Subcutaneous abdominal adipose tissue (tissue), 5 donors: ENCODE data around the gene CHIC2.
"Not testable (repeated sequence)": the region's sequence is repeated elsewhere in the genome, so short reads cannot be mapped to it uniquely, and the experiment has no call there.

Experiments used
- H3K27ac ChIP-seq: one replicate; pipeline ENCODE4 v1.7.0; 2013; ENCODE audit warnings: low read depth, mild to moderate bottlenecking, inconsistent platforms, low read length, moderate library complexity
- H3K27me3 ChIP-seq, 5 donors: one replicate each; pipeline ENCODE4 v1.7.0; 2013; ENCODE audit warnings: low read length in 5 of 5, inconsistent platforms in 1 of 5; ENCODE audit not compliant: control insufficient read depth in 5 of 5, insufficient read depth in 4 of 5
- H3K36me3 ChIP-seq, 5 donors: one replicate each; pipeline ENCODE4 v1.7.0; 2013; ENCODE audit warnings: low read length in 5 of 5; ENCODE audit not compliant: control insufficient read depth in 5 of 5, insufficient read depth in 5 of 5
- H3K4me1 ChIP-seq, 5 donors: one replicate each; pipeline ENCODE4 v1.7.0; 2013; ENCODE audit warnings: low read length in 5 of 5, mild to moderate bottlenecking in 3 of 5, moderate library complexity in 1 of 5; ENCODE audit not compliant: control insufficient read depth in 5 of 5, insufficient read depth in 5 of 5
- H3K4me3 ChIP-seq, 5 donors: one replicate each; pipeline ENCODE4 v1.7.0; 2013; ENCODE audit warnings: low read length in 5 of 5, low read depth in 1 of 5
- H3K9ac ChIP-seq, 5 donors: one replicate each; pipeline ENCODE4 v1.7.0; 2013; ENCODE audit warnings: low read length in 5 of 5, mild to moderate bottlenecking in 4 of 5, moderate library complexity in 3 of 5
- H3K9me3 ChIP-seq, 5 donors: one replicate each; pipeline ENCODE4 v1.7.0; 2013; ENCODE audit warnings: low read length in 5 of 5; ENCODE audit not compliant: control insufficient read depth in 5 of 5
- donor health status: healthy.
- donor health status: healthy.
- donor health status: healthy.
- donor health status: healthy.
- donor health status: healthy.

Gene CHIC2

GRCh38 chr4:54061873-54062272 lies 2.5 kb downstream of the CHIC2 start:
- H3K36me3 ChIP-seq: no peaks in the 10 kb centered on the region
- H3K9me3 ChIP-seq: no peaks in the 10 kb centered on the region
- no peak overlapping the region for H3K27ac ChIP-seq
- no peaks in the 10 kb centered on the region for H3K27me3 ChIP-seq
- peak overlapping the region in 1 of 5 donors; percentile 97 for H3K4me3 ChIP-seq
- H3K4me1 ChIP-seq: peaks cover 9 to 60% (median 49%) of the 10 kb centered on the region in 5 donors
- no peak overlapping the region for H3K9ac ChIP-seq

DNA sequence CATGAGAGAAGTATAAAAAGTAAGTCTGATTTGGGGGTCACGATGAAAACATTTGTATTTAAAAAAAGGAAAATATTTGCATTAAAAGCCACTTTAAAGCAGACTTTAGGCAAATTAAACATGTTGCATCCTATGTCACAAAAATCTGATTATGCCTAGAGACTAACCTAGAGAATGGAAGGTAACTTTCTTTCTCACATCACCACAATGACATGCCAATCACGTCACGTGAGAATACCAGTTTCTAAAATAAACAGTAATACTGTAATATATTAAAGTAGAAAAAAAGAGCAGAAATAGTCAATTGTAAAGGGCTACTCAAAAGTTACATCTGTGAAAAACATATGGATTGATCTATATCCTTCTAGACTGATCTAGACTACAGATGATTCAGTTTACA lies 3.3 kb downstream of the CHIC2 start:
- H3K4me1 ChIP-seq: peaks cover 6 to 60% (median 45%) of the 10 kb centered on the region in 5 donors
- H3K27ac ChIP-seq: no peak overlapping the region
- no peak overlapping the region for H3K4me3 ChIP-seq
- no peaks in the 10 kb centered on the region for H3K9me3 ChIP-seq
- no peaks in the 10 kb centered on the region for H3K36me3 ChIP-seq
- no peak overlapping the region for H3K9ac ChIP-seq
- no peaks in the 10 kb centered on the region for H3K27me3 ChIP-seq

- Histone ChIP-seq H3K36me3 (no peaks in the 10 kb centered on the region), H3K4me1 (peaks cover 2 to 58% (median 46%) of the 10 kb centered on the region in 5 donors), H3K27ac (no peak overlapping the region), H3K4me3 (no peak overlapping the region), H3K9ac (no peak overlapping the region), H3K9me3 (no peaks in the 10 kb centered on the region), H3K27me3 (no peaks in the 10 kb centered on the region)
These were observed 4.3 kb downstream of the CHIC2 start for GRCh38 chr4:54060116-54060515.

DNA sequence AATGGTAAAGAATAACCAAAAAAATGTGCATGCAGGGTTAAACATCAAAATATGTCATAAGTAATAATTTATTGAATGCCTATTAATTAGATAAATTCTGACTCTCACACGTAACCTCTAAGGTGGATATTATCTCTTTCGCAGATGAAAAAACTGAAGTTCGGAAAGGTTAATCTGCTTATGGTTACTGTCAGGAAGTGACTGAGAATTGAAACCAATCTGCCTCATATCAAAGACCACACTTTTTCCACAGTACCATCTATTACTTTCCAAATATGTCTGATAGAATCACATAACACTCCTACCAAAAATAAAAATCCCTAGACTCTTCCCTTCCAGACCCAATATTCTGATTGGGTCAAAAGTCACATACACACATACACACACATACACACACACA lies 6.2 kb downstream of the CHIC2 start:
- Histone ChIP-seq H3K9ac (no peak overlapping the region), H3K4me1 (peaks cover 0 to 57% (median 46%) of the 10 kb centered on the region in 5 donors), H3K36me3 (no peaks in the 10 kb centered on the region), H3K27ac (no peak overlapping the region), H3K4me3 (no peak overlapping the region), H3K9me3 (no peaks in the 10 kb centered on the region), H3K27me3 (no peaks in the 10 kb centered on the region)

DNA sequence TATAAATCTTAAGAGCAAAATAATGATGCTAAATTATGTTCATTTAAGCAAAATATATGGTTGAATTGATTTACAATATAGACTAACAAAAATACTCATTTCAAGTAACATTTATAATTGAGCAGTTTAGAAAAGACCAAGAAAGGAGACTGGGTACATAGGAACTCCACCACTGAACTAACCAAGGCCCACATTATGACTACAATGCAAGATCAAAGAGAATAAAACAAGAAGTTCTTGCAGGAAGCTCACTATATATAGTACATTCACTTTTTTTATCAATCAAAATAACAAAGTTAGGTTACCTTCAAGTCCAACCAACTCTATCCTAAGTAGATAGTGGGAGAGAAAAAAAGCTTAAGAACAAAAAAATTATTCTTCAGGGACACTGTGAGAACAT lies 8.0 kb downstream of the CHIC2 start:
- H3K27ac ChIP-seq: no peak overlapping the region

GRCh38 chr4:54055494-54055893 lies 8.9 kb downstream of the CHIC2 start:
- H3K27me3 ChIP-seq: no peaks in the 10 kb centered on the region
- H3K9ac ChIP-seq: no peak overlapping the region
- H3K4me3 ChIP-seq: no peak overlapping the region
- no peaks in the 10 kb centered on the region for H3K36me3 ChIP-seq
- H3K27ac ChIP-seq: no peak overlapping the region
- peaks cover 0 to 39% (median 33%) of the 10 kb centered on the region in 5 donors for H3K4me1 ChIP-seq
- H3K9me3 ChIP-seq: no peaks in the 10 kb centered on the region

More for the DNA sequence above, 8.0 kb downstream of the CHIC2 start:
- Histone ChIP-seq H3K4me3 (no peak overlapping the region), H3K9ac (no peak overlapping the region), H3K36me3 (no peaks in the 10 kb centered on the region), H3K9me3 (no peaks in the 10 kb centered on the region), H3K4me1 (peaks cover 0 to 47% (median 34%) of the 10 kb centered on the region in 5 donors), H3K27me3 (no peaks in the 10 kb centered on the region)

DNA sequence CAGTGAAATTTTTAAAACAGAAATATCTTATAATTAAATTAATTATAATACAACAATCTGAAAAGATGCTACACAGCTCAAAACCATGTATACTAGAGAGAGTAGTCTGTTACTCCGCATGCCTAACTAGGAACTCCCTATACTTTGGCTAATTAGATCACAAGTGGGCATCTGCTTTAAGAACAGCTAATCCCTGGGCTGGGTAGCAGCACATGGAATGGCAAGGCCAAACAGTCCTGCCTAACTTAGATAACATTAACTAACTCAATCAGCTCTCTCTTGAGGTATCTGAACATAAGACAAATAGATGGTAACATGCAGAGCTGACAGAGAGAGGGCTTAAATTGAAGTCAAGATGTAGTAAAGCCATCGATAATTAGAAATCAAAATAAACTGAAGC lies 9.9 kb downstream of the CHIC2 start:
- no peak overlapping the region for H3K4me3 ChIP-seq
- H3K9me3 ChIP-seq: no peaks in the 10 kb centered on the region
- H3K36me3 ChIP-seq: no peaks in the 10 kb centered on the region
- no peak overlapping the region for H3K9ac ChIP-seq
- H3K27me3 ChIP-seq: no peaks in the 10 kb centered on the region
- H3K27ac ChIP-seq: no peak overlapping the region
- H3K4me1 ChIP-seq: peaks cover 0 to 36% (median 30%) of the 10 kb centered on the region in 5 donors

DNA sequence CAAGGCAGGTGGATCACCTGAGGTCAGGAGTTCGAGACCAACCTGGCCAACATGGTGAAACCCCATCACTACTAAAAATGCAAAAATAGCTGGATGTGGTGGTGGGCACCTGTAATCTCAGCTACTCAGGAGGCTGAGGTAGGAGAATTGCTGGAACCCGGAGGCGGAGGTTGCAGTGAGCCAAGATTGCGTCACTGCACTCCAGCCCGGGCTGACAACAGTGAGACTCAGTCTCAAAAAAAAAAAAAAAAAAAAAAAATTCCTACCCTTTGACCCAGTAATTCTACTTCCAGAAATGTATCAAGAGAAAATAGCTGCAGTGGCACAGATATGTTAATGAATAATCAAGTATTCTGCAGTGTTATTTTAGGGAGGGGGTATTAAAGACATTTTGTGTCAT lies 11.1 kb downstream of the CHIC2 start:
- H3K36me3 ChIP-seq, H3K9ac ChIP-seq, H3K9me3 ChIP-seq, H3K4me3 ChIP-seq, H3K27ac ChIP-seq, H3K27me3 ChIP-seq: not testable (repeated sequence)
- H3K4me1 ChIP-seq: peaks cover 0 to 32% (median 28%) of the 10 kb centered on the region in 5 donors

DNA sequence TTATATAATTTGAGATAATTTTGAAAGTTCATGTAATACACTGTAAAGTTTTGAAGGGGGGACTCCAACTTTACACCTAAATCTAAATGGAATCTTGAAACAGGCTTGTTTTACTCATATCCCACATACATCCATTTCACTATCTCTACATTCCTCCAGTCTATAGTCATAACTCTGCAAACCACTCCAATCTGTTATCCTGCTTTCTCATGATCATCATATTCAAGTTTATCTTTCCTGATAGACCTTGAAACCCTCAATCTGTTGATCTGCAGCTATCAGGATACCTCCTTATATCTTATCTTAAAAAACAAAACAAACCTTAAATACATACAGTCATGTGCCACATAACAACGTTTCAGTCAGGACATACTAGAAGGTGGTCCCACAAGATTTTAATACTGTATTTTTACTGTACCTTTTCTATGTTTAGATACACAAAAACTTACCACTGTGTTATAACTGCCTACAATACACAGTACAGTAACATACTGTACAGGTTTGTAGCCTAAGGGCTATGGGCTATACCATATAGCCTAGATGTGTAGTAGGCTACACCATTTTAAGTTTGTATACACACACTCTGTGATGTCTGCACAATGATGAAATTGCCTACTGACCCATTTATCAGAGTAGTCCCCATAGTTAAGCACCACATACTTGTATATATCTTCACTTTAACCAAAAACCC lies 14.0 kb downstream of the CHIC2 start:
- Histone ChIP-seq H3K4me3 (no peak overlapping the region), H3K4me1 (peaks cover 0 to 20% (median 12%) of the 10 kb centered on the region in 5 donors), H3K9me3 (no peaks in the 10 kb centered on the region), H3K36me3 (peaks cover 2 to 8% (median 5%) of the 10 kb centered on the region in 5 donors), H3K27me3 (no peaks in the 10 kb centered on the region), H3K27ac (no peak overlapping the region), H3K9ac (no peak overlapping the region)

DNA sequence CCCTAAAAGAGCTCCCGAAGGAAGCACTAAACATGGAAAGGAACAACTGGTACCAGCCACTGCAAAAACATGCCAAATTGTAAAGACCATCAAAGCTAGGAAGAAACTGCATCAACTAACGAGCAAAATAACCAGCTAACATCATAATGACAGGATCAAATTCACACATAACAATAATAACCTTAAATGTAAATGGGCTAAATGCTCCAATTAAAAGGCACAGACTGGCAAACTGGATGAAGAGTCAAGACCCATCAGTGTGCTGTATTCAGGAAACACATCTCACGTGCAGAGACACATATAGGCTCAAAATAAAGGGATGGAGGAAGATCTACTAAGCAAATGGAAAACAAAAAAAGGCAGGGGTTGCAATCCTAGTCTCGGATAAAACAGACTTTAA lies 20.8 kb downstream of the CHIC2 start:
- not testable (repeated sequence) for H3K36me3 ChIP-seq, H3K4me3 ChIP-seq, H3K4me1 ChIP-seq, H3K27ac ChIP-seq, H3K9me3 ChIP-seq, H3K9ac ChIP-seq, H3K27me3 ChIP-seq
